CD4-positive, alpha-beta T cell treated with Interleukin-4 for 1 hour (primary cell): ENCODE data around the gene CNTNAP2.

Experiments
- DNase-seq, 2 donors: peaks; one replicate each; pipeline ENCODE4 v3.0.0-alpha.2; 2020 to 2022

The CNTNAP2 gene

GRCh38 chr7:148144827-148145226 is 2028.2 kb downstream of the CNTNAP2 start:
- no peak for DNase-seq

GRCh38 chr7:148146346-148146745 is 2029.7 kb downstream of the CNTNAP2 start:
- no peak for DNase-seq

GRCh38 chr7:148147438-148147837 is 2030.8 kb downstream of the CNTNAP2 start:
- no peak for DNase-seq

GRCh38 chr7:148148456-148148855 is 2031.9 kb downstream of the CNTNAP2 start:
- DNase-seq: no peak

GRCh38 chr7:148149730-148150129 is 2033.1 kb downstream of the CNTNAP2 start:
- DNase-seq: no peak

- DNase-seq: no peak
Measured at GRCh38 chr7:148151778-148152177, 2035.2 kb downstream of the CNTNAP2 start.

- no peak for DNase-seq
Measured at GRCh38 chr7:148153616-148154284, 2037.1 kb downstream of the CNTNAP2 start.

- no peak for DNase-seq
Measured at GRCh38 chr7:148155000-148155399, 2038.4 kb downstream of the CNTNAP2 start.

GRCh38 chr7:148155826-148156225 is 2039.2 kb downstream of the CNTNAP2 start:
- no peak for DNase-seq

GRCh38 chr7:148156233-148156632 is 2039.6 kb downstream of the CNTNAP2 start:
- no peak for DNase-seq

GRCh38 chr7:148159331-148159730 is 2042.7 kb downstream of the CNTNAP2 start:
- no peak for DNase-seq

- DNase-seq: no peak
Measured at GRCh38 chr7:148161776-148162175, 2045.2 kb downstream of the CNTNAP2 start.

- no peak for DNase-seq
Measured at GRCh38 chr7:148162808-148163207, 2046.2 kb downstream of the CNTNAP2 start.

GRCh38 chr7:148163246-148163645 is 2046.6 kb downstream of the CNTNAP2 start:
- DNase-seq: no peak

GRCh38 chr7:148172920-148173319 is 2056.3 kb downstream of the CNTNAP2 start:
- no peak for DNase-seq

GRCh38 chr7:148173369-148173768 is 2056.8 kb downstream of the CNTNAP2 start:
- DNase-seq: no peak

GRCh38 chr7:148174376-148174775 is 2057.8 kb downstream of the CNTNAP2 start:
- no peak for DNase-seq

- no peak for DNase-seq
Measured at GRCh38 chr7:148175512-148175911, 2058.9 kb downstream of the CNTNAP2 start.

- DNase-seq: no peak
Measured at GRCh38 chr7:148177972-148178371, 2061.4 kb downstream of the CNTNAP2 start.

- DNase-seq: no peak
Measured at GRCh38 chr7:148180075-148180474, 2063.5 kb downstream of the CNTNAP2 start.

GRCh38 chr7:148182264-148182663 is 2065.7 kb downstream of the CNTNAP2 start:
- no peak for DNase-seq

- no peak for DNase-seq
Measured at GRCh38 chr7:148185041-148185440, 2068.4 kb downstream of the CNTNAP2 start.

- DNase-seq: no peak
Measured at GRCh38 chr7:148187471-148187870, 2070.9 kb downstream of the CNTNAP2 start.

- DNase-seq: no peak
Measured at GRCh38 chr7:148191391-148192065, 2074.9 kb downstream of the CNTNAP2 start.

GRCh38 chr7:148192491-148192890 is 2075.9 kb downstream of the CNTNAP2 start:
- DNase-seq: no peak
